GM21619 (cell line): ENCODE data around the gene MBTPS1.
"Not testable (repeated sequence)": the region's sequence is repeated elsewhere in the genome, so short reads cannot be mapped to it uniquely, and the experiment has no call there.

Source experiments
- ATAC-seq: cut with Tn5 transposase; IDR thresholded peaks from one replicate; pipeline ENCODE4 v1.9.1; 2021; ENCODE audit not compliant: unreplicated experiment

Gene MBTPS1

DNA sequence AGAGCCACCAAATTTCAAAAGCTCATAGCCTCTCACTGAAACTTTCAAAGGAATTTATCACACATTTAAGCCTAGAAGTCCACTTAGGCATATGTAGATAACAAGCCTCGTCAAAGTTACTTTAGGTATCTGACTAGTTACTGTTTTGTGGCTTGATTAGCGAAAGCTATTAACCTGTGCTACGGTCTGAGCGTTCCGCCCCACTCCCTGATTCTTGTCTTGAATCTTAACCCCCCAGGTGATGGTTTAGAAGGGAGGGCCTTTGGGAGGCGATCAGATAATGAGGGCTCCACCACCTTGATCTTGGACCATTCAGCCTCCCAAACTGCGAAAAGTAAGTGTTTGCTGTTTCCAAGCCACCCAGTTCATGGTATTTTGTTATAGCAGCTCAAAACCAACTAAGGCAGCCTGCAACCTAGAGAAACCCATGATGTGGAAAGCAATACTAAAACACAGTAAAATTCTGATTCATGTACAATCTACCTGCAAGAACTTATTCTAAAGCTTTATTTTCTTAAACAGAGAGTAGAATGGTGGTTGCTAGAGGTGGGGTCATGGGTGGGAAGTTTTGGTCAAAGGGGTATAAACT lies 21.1 kb upstream of the MBTPS1 start:
- no peak for ATAC-seq

GRCh38 chr16:84137287-84137686 lies 20.5 kb upstream of the MBTPS1 start:
- ATAC-seq, result no peak

DNA sequence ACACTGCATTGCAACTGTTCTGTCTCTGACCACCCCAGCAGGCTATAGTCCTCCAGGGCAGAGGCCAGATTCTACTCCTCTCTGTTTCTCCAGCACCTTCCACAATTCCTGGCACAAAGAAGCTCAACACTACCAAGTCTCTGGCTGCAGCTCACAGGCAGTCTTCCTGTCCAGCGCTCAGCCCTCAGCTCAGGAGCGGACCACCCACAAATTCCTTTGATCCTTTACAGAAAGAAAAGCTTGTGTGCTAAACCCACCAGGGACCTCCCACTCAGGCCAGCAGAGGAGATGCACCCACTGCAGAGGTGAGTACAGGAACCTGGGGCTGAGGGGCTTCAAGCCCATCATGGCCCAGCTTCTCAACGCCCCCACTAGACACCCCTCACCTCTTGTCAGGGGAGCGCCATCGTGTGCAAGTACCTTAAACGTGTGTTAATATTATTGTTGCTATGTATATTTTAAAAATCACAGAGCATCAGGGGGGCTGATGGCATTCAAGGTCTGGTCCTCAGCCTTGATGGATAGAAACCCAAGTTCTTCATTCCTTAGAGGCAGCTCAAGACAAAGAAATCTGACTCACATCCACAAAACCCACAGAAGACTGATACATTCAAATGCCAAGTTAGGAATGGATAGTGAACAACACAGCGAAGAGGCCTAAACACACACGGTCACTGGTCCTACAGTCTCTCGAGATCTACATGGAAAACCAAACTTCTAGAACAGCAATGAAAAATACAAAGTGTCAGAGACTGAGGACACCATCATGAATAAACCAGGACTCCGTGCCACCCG lies 19.8 kb upstream of the MBTPS1 start:
- no peak for ATAC-seq

DNA sequence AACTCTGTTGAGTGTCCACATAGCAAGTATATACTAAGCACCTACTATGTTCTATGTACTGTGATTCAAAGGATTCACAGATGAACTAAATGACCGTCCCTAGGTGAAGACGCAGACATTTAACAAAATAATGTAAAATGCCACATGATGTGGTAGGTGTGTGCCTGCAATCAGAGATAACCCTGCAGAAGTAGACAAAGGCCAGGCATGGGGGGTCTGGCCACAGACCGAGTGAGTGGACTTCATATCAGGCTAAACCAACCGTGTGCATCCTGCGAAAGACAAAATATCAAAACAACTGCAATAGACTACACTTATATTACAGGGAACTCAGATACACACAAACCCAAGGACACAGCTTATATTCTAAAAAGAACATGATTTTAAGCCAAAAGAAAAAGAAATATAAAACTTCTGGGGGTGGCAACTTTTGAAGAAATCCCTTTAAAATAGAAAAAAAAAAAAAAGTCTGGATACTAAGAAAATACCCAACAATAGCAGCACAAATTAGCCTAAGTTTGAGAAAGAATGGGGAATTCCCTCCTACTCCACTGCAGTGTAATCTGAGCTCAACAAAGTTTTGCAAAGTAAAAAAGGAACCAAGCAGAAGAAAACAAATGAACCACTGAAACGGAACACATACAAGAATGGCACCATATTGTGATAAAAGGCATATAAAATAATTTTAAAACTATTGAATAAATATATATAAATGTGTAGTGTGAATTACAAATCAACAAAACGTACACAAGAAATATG lies 16.0 kb upstream of the MBTPS1 start:
- ATAC-seq, result no peak

GRCh38 chr16:84131117-84131516 lies 14.4 kb upstream of the MBTPS1 start:
- ATAC-seq, result no peak

DNA sequence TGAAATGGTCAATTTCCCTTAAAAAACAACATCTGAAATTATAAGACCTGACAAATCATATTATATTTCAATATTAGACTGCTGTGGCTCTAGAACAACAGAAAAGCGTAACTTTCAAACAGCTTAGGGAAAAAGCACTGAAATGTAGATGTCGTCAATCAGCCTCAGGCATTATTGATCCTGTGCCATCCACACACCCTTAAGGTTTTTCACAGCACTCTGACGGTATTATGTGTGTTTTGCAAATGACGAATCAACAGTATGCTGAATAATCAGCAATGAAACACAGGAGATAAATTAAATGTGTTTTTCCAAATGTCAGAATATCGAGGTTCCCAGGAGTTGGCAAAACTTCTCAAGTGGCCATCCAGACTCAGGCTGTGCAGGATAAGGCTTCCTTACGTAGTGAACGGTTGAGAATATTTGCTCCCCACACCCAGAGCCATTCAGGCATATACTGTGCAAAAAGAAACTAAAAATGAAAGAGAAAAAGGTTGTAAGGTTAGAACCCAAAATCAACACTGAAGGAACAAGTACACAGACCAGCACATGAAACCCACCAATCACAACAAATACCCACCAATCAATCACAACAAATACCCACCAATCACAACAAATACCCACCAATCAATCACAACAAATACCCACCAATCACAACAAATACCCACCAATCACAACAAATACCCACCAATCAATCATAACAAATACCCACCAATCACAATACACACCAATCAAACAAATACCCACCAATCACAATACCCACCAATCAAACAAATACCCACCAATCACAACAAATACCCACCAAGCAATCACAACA lies 7.7 kb upstream of the MBTPS1 start:
- no peak for ATAC-seq

DNA sequence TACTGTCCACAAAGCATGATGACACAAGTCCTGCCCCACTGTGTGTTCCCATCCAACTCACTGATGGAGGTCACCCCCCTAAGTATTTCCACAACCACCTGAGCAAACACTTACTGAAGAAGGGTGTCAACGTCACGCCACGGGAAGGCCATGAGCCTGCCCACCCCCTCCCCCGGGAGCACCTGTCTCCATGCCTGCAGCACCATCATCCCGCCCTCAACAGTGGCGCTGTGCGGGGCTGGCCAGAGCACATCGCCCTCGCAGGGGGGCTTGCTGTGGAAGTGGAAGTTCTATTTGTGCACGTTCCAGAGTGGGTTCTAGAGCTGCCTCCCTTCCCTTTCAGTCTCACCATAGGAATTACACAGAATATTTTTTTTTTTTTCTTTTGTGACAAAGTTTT lies 4.3 kb upstream of the MBTPS1 start:
- no peak for ATAC-seq

DNA sequence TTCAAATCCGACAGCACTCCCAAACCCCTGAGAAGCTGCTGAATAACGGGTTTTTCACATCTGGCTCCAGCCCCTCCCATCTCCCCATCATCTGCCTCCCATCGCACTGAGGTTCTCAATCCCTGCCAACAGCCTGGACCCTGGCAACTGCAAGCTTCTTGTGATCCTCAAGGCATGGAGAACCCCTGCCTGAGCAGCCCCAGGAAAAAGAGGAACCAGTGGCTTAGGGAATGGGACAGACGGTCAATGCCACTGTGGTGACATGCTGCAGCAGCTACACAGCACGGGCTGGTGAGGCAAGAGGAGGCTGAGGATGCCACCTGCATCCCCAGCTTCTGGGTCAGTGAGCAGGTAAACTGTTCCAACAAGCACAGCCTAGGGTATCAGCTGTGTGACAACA lies 3.3 kb upstream of the MBTPS1 start:
- ATAC-seq, result no peak

- ATAC-seq, result no peak
Observed at GRCh38 chr16:84119368-84119767, 2.6 kb upstream of the MBTPS1 start.

DNA sequence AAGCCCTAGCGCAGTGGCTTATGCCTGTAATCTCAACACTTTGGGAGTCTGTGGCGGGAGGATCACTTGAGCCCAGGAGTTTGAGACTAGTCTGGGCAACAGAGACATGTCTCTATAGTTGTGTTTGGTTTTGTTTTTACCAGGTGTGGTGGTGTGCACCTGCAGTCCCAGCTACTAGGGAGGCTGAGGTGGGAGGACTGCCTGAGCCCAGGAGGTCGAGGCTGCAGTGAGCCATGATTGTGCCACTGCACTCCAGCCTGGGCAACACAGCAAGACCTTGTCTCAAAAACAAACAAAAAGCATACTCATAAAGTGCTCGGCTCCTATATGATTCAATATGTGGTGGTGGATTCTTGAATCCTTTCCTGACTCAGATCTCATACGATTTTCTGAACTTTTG lies 1.6 kb upstream of the MBTPS1 start:
- not testable (repeated sequence) for ATAC-seq

DNA sequence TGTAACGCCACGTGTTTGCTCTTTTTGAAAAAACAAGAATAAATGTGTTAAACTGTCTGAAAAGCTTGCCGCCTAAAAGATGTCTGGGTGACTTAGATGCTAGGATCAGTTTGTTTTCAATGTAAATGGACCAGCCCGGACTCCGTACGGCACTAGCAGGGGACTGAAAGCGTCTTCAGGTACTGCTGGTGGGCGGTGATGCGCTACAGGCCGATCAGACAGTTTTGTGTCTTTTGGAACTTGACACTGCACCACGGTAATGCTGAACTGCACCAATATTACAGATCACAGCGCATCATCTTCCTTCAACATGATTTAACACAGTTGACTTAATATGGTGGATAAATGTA lies 727 bp upstream of the MBTPS1 start:
- ATAC-seq, result no peak

DNA sequence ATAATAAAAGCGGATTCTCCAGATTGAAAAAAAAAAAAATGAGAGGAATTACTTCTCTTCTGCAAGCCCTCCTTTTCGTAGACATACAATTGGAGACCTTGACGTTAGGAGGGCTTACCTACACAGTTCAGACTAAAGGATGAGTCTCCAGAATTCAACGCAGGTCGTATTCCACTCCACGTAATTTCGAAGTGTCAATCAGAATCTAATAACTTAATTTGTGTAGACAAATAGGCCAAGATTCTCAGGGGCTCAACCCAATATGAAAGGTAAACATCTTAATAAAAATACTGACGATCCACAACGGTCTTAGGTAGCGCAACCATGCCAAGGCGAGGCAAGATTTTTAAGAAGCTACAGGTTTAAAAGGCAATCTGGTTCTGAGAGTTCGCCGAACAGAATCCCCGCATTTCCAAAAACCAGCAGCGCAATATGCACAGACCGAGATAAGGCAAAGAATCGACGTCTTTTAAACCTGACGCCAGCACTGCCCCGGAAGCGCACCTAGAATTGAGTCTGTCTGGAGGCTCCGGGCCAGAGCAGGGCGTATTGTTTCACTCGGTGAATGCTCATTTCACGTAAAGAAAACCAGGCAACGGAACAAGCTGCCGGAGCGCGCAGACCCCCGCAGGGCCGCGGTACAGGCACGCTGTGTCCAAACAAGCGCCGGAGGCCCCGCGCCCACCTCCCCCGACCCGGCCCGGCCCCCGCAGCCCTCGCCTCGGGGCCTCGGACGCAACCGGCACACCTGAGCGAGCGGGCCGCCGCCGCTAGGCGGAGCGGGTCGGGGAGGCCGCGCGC lies 623 bp downstream of the MBTPS1 start:
- ATAC-seq, result peak; percentile 34

GRCh38 chr16:84111949-84112348 lies 4.8 kb downstream of the MBTPS1 start:
- not testable (repeated sequence) for ATAC-seq

- no peak for ATAC-seq
Observed at GRCh38 chr16:84111525-84111924, 5.2 kb downstream of the MBTPS1 start.

DNA sequence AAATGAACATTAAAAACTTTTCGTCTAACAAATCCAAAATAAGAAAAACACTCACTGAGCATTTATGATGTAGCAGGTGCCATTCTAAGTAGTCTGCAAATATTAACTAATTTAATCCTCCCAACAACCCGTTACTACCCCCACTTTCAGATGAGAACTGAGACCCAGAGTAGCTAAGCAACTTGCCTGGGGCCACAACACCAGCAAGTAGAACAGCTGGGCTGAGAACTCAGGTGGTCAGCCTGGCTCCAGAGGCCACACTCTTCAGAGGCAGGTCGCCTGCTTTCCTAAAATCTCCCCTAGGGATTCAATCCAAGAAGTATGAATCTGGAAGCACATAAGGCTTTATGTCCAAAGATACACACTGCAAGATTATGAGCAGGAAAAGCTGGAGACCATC lies 6.2 kb downstream of the MBTPS1 start:
- no peak for ATAC-seq

DNA sequence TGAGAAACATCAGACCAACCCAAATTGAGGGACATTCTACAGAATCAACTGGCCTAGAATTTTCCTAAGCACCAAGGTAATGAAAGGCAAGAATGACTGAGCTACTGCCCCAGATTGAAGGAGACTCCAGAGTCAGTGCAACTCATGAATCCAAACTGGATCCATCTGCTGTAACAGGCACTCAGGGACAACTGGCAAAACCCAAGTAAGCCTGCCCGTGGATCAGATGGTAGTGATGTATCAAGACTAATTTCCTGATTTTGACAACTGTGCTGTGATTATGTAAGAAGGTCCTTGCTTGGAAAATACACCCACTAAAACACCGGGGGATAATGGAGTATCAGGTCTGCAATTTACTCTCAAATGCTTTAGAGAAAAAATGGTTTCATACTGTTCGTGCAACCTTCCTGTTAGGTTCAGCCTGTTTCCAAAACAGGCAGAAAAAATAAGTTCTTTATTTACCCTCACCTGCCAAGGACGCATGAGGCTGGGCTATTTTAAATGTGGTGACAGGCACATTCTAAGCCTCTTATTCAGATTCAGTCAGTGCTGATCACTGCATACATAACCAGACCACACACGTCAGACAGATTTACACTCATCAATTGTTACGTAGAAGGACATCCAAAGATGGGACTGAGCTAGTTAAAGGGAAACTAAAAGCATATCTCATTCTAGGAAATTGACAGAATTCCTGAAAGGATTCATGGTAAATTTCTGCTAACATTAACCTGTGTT lies 7.0 kb downstream of the MBTPS1 start:
- ATAC-seq, result no peak

- no peak for ATAC-seq
Observed at GRCh38 chr16:84107921-84108320, 8.8 kb downstream of the MBTPS1 start.

DNA sequence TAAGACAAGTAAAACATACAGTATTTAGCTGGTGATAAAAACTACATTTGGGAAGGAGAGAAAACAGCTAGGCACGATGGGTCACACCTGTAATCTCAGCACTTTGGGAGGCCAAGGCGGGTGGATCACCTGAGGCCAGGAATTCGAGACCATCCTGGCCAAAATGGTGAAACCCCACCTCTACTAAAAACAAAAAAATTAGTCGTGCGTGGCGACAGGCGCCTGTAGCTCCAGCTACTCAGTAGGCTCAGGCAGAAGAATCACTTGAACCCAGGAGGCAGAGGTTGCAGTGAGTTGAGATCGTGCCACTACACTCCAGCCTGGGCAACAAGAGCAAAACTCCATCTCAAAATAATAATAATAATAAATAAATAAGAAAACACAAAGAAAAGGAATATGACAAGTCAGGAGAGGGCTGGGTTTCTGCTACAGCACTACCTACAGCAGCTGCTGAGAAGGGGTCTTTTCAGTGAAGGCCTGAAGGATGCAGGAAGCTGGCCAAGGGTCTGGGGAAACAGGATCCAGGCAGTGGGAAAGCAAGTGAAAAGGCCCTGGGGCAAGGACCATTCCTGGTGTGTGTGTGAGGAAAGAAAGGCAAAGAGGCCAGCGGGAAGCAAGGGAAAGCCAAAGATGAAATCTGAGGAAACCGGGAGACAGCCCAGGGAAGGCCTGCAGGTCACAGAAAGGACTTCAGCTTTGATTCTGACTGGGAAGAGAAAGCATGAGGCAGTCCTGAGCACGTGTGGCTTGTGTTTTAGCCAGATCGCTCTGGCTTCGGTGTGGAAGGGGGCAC lies 10.6 kb downstream of the MBTPS1 start:
- no peak for ATAC-seq

- ATAC-seq, result no peak
Observed at GRCh38 chr16:84105301-84105815, 11.4 kb downstream of the MBTPS1 start.
